ENCODE data around the gene MBTD1.

MBTD1 gene

GRCh38 chr17:51142597-51142996, 117.3 kb downstream of the MBTD1 start:
- DNase-seq, result no peak

- DNase-seq, result no peak
These were observed 123.9 kb downstream of the MBTD1 start for GRCh38 chr17:51135956-51136355.

- DNase-seq, result no peak
These were observed 126.5 kb downstream of the MBTD1 start for GRCh38 chr17:51133365-51133764.

GRCh38 chr17:51132964-51133319, 126.9 kb downstream of the MBTD1 start:
- DNase-seq, result no peak

- no peak for DNase-seq
These were observed 131.8 kb downstream of the MBTD1 start for GRCh38 chr17:51128076-51128475.

Measured in NCI-H1436 (cell line).